ENCODE measurements around the gene CA11.

- no peak for TF ChIP-seq CTCF (IDR thresholded peaks at IDR 0.05)
- no peak for TF ChIP-seq POLR2AphosphoS5 (IDR thresholded peaks at IDR 0.05)
- no peak for TF ChIP-seq POLR2A (IDR thresholded peaks at IDR 0.05)
Observed at GRCh38 chr19:48642862-48643261, 3.1 kb downstream of the CA11 start.

Measured in transverse colon (tissue), 4 donors.